DMS 273 (cell line): ENCODE results near the gene MAP3K13.
"Not testable (repeated sequence)": the region's sequence is repeated elsewhere in the genome, so short reads cannot be mapped to it uniquely, and the experiment has no call there.

ENCODE experiments used
- DNase-seq: peaks from one replicate; lab custom pipeline; 2025; ENCODE audit not compliant: unreplicated experiment; lab: John Stamatoyannopoulos, UW

The MAP3K13 gene

GRCh38 chr3:185393055-185393454, 30.1 kb downstream of the MAP3K13 start:
- no peak for DNase-seq

DNA sequence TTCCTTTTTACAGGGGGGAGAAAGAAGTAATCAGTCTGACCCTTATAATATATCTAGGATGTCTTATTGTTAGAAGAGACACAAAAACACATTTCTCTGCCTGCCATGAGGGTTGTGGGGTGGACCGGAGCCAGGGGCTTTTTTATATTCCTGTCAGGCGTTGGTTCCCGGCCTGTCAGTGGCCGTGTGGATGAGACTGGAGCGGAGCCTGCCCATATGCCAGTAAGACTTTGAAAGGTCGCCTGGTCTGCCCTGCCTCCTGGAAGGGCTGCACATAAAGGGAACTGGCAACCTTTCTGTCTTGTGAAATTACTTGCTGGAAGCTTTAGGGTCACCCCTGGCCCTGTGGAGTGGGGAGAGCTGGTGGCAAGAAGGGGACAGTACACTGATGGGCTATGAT, 34.7 kb downstream of the MAP3K13 start:
- DNase-seq: peak; percentile 94

GRCh38 chr3:185399737-185400667, 37.1 kb downstream of the MAP3K13 start:
- peak; percentile 32 for DNase-seq

GRCh38 chr3:185400866-185401265, 37.9 kb downstream of the MAP3K13 start:
- DNase-seq: peak; percentile 51

GRCh38 chr3:185401319-185401955, 38.5 kb downstream of the MAP3K13 start:
- peak; percentile 91 for DNase-seq

DNA sequence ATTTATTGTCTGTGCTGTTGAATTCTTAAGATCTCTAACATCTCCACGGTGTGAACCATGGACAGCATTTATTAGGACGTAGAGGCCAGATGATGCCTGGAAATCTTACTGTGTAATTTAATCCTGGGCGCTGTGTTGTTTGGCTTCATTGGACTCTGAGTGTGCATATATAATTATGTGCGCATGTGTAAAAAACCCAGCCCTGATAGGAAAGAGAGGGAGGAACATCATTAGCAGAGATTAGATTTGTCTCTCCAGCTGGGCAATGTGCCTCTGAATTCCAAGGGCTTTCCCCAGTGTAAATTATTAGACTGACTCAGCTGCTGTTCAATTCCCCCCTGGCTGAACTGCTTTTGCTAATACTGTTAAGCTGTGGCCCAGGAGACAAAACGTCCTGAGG, 39.6 kb downstream of the MAP3K13 start:
- DNase-seq: peak; percentile 99

DNA sequence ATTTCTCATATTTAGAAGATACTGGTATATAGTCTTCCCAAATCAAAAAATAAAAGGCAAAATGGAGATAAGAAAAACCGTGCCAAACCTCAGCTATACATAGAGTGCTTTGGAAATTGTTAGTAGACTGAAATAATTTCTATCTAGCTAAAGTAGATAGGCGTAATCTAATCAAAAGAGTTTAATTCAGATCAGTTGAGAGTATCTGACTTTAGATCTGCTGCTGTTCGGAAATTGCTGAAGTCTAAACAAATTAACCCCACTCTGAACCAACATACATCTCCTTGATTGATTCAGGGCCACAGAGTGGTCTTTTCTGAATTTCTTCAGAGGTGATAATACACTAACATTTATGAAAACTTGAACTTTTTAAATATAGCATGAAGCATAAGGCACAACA, 40.1 kb downstream of the MAP3K13 start:
- no peak for DNase-seq

GRCh38 chr3:185405243-185405642, 42.3 kb downstream of the MAP3K13 start:
- DNase-seq: no peak

GRCh38 chr3:185405664-185406063, 42.7 kb downstream of the MAP3K13 start:
- DNase-seq: no peak

DNA sequence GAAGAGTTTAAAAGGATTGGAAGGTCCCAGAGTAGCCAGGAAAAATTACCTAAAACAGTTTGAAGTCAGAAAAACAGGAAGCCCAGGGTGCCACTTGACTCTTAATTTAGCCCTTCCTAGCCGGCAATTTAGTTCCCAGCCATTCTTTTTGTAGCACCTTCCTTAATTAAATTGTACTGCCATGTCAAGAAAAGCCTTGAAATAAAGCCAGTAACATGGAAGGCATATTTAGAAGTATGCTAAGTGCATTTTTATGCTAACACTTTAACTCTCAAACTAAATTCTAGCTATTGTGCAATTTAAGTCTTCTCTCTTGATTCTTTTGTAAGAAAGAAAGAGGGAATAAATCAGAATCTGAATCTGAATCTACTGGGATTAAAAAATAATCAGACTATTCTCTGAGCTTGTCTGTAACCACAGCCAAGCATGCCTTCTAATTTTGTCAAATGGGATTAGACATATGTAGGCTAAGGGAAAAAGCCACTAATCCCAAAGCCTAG, 43.2 kb downstream of the MAP3K13 start:
- no peak for DNase-seq

DNA sequence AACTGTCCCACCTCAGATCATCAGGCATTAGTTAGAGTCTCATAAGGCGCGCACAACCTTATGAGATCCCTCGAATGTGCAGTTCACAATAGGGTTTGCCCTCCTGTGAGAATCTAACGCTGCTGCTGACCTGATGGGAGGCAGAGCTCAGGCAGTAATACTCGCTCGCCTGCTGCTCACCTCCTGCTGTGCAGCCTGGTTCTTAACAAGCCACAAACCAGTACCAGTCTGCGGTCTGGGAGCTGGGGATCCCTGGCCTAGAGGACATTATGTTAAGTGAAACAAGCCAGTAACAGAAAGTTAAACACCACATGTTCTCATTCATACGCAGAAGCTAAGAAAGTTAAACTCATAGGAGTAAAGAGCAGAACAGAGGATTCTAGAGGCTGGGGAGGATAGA, 47.0 kb downstream of the MAP3K13 start:
- peak; percentile 75 for DNase-seq

- DNase-seq: no peak
Observed at GRCh38 chr3:185411133-185411532, 48.2 kb downstream of the MAP3K13 start.

GRCh38 chr3:185416513-185416912, 53.6 kb downstream of the MAP3K13 start:
- DNase-seq: no peak

DNA sequence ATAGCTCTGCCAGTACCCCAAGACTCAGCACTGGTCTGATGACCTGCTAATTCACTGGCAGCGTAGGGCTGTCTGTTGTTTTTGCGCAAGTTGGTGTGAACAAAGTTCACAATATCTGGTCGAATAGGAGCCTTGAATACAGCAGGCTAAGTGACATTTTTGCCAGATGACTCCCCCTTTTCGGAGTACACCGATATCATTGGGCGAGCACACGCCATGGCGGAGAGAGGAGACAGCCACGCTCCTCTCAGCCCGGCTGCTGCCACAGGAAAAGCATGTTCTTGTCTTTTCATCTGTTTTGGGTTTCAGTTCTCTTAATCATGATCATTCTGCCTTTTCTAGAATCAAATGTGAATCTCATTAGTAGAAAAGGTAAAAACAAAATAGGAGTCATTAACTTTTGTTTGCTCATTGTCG, 55.6 kb downstream of the MAP3K13 start:
- not testable (repeated sequence) for DNase-seq

- DNase-seq: peak; percentile 97
Observed at GRCh38 chr3:185420762-185421161, 57.8 kb downstream of the MAP3K13 start.

GRCh38 chr3:185421577-185422232, 58.8 kb downstream of the MAP3K13 start:
- DNase-seq: no peak

GRCh38 chr3:185422677-185423076, 59.7 kb downstream of the MAP3K13 start:
- no peak for DNase-seq

GRCh38 chr3:185423178-185423577, 60.2 kb downstream of the MAP3K13 start:
- peak; percentile 30 for DNase-seq

DNA sequence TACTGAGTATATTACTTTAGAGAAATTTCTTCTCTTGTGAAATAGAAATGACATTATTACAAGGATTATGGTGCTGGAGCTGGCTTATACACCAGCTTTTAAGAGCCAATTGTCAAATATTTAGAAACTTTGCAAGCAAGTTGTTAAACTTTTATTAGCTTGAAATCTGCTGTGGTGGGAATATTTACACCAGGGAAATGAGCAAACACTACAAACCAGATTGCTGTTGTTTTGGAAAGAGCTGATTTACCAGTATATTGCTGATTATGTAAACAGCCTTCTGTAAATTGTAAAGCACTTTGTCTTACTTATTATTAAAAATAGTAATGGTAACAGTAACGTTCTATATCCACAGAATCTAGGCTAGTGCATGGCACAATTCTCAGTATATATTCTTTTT, 61.5 kb downstream of the MAP3K13 start:
- no peak for DNase-seq

GRCh38 chr3:185430375-185430774, 67.4 kb downstream of the MAP3K13 start:
- no peak for DNase-seq

GRCh38 chr3:185439745-185440466, 77.0 kb downstream of the MAP3K13 start:
- DNase-seq: peak; percentile 63
